IPS-NIHi11 (cell line): Measurements from ENCODE around the gene PPOX.

Experiments used
- DNase-seq: peaks from one replicate; pipeline ENCODE4 v3.0.0; 2012; ENCODE audit warnings: mixed read lengths, low spot score

The PPOX gene

DNA sequence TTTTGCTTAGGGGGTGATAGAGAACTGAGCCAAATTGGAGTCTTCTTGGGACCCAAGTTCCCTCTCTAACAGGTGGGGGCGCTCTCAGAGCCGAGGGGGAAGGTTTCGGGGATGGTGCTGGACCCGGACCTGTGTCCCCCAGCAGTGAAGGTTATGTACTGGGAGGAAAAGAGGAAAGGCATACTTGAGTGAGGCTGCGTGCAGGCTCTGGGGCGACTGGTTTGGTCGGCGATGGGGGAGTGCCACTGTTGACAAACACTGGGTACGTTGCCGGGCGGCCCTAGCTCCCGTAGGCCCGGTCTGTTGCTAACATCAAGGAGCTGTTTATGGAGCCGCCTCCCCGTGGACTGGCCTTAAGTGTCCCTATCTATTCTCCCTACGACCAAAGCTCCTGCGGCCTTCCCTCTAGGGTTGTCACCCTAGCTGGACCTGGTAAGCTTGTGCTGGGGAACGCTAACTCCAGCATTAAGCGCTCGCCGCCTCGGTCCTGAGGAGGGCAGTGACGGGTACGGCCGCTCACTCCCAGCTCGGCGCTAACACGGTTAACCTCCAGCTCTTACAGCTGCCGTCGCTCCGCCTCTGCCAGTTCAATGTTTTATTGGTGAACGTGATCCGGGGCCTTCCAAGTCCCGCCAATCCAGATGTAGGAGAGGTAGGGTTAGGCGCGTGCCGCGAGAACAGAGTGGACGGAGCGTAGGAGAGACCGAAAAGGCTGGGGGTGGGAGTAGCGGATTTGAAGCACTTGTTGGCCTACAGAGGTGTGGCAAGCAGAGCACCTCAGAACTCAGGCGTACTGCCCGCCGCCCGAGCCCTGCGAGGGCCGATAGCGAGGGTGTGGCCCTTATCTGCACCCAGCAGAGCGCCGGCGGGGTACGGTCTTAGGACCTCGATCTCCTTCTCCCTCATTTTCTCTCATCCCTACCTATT lies at the start of gene PPOX:
Gene PPOX, plus strand, starts transcription at position 685 of the 927 bp plus-strand sequence. CDS start 422 bp downstream, outside the sequence.
- DNase-seq, result peak; percentile 92

GRCh38 chr1:161117759-161118581 lies 48.3 kb upstream of the PPOX start, which contains the start of the genes NIT1 and PFDN2:
Gene NIT1 (plus strand): TSS chr1:161118105. CDS start chr1:161118177, 72 bp downstream.
Gene PFDN2 (minus strand): TSS chr1:161118037. CDS start chr1:161118026, 11 bp downstream.
- DNase-seq, result peak; percentile 94

- DNase-seq, result peak; percentile 64
These were observed 46.9 kb upstream of the PPOX start for GRCh38 chr1:161119092-161119903.

DNA sequence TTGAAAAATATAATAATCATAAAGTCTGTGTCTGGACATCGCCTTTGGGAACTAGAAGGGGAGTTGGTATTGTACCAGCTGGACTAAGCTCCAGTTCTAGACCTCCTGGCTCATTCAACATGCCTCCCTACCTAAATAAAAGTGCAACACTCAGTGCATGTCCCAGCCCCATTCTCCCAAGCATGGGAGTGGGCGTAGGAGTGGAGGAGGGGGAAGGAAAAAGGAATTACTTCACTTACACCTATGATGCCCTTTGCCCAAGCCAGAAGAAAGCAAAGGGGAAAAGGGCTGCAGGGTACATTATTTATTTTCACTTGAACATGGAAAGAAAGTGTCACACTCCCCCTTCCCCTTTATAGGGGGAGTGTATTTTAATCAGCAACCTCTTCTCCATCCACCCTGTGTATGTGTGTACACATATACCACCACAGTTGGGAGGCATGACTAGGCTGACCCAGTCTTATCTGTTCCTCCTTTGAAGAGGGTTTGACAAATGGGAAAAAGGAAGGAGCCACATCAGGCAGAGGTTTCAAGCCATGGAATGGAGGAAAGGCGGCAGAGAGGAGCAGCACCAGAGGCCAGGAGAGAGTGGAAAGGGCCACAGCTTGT lies 45.1 kb upstream of the PPOX start:
- no peak for DNase-seq

GRCh38 chr1:161121834-161122233 lies 44.4 kb upstream of the PPOX start:
- no peak for DNase-seq

- DNase-seq, result no peak
These were observed 43.3 kb upstream of the PPOX start for GRCh38 chr1:161122967-161123366.

DNA sequence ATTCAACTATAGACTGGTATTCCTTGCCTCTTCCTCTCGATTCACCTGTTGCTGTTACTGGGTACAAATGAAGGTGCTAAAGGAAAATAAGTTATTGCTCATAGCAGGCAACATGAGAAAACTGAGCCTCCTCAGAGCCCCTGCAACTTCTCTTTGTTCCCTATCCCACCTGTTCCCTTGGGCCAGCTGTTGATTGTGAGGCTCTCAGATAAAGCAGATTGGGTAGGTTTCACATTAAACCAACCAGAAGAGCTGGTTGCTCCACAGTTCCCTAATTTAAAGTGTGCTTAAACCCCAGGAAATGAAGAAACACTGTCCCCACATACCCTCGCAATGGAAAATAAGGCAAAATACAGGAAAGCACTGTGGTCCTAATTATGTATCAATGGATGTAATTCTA lies 38.6 kb upstream of the PPOX start:
- DNase-seq, result no peak

DNA sequence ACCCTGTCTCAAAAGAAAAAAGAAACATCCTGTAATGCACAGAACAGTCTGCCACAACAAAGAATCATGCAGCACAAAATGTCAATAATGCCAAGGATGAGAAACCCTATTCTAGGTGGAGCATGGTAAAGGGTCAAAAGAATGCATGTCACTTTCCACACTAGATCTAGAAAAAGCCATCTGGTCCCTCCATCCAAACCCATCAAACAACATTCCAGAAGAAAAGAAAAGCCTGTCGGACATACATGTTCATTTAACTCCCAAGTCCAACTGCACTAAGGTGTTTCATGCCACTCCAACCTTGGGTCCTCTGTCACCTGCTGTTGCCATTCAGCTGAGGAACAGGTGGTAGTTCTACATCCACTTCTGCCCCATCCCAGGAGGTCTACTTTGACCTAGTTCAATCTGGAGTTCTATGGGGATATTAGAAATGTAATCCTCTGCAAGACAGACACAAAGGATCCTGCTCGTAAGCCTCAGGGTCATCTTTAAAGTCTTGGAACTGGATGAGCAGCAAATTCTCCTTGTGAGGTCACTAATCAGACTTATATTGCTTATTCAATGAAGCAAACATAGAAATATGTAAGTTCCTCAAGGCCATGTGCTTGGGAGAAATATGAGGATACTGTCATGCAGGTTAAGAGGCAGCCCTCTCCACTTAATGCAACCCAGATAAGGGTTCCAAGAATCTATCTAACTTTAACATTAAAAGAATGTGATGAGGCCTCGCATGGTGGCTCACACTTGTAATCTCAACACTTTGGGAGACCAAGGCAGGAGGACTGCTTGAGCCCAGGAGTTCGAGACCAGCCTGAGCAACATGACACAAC lies 37.4 kb upstream of the PPOX start:
- no peak for DNase-seq

DNA sequence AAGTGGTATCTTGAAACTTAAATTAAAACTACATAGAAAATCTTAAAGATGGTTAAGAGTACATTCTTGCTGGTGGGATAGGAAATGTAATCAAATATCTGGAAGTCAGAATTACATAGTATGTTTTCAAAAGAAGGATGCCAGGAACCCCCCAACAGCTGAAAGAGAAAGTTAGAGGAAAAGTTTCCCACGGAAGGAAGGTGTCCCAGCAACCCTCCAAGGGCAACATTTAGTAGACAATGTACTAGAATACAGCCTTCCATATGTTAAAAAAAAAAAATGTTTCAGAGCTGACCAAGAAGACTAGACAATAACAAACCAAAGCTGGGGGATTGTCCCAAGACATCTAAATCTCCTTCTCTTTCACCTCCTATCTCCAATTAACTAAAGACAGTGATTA lies 36.0 kb upstream of the PPOX start:
- no peak for DNase-seq

DNA sequence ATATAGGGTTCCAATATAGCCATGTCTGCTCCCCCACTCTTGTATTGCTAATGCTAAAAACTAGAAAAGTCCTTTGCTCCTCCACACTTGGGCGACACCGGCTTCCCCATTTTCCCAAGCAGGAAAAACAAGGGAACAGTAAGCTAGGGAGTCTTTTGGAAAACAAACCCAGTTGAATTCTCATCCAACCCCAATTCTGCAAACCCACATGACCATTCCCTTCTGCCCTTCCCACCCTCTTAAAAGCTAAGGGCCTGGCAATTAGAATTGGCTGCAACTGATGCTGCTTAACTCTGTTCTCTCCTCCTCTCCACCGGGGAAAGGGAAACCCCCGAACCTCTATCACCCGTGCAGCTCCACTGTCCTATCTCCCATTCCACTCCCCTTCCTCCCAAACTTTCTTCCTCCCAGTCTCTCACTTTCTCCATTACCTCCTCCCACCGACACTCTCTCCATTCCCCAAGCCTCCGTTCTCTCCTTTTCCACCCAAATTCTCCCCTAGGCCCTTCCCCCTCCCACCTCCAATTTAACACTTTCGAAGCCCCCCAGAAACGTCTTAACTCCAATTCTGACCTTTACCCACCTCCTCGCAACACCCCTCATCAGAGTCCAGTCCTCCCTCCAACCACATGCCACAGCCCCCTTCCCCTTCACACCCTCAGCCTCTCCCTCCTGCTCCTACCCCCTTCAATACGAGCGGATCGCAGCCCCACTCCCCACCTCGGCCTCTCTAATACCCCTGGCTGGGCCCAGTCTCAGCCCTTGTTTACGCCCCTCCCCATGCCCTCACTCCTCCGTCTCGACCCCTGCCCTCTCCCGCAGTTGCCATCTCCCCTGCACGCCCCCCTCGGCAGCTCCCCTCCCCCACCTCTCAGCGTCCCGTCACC lies 34.5 kb upstream of the PPOX start:
- DNase-seq, result peak; percentile 12

- peak; percentile 92 for DNase-seq
These were observed 33.6 kb upstream of the PPOX start, which contains the start of gene DEDD for GRCh38 chr1:161132410-161133219. Gene DEDD (minus strand): TSS chr1:161132667. CDS start chr1:161124462, 8,205 bp downstream.

- DNase-seq, result peak; percentile 11
These were observed 32.9 kb upstream of the PPOX start for GRCh38 chr1:161133220-161133740.

GRCh38 chr1:161137881-161138280 lies 28.3 kb upstream of the PPOX start:
- DNase-seq, result no peak

- DNase-seq, result no peak
These were observed 27.8 kb upstream of the PPOX start for GRCh38 chr1:161138431-161138830.

DNA sequence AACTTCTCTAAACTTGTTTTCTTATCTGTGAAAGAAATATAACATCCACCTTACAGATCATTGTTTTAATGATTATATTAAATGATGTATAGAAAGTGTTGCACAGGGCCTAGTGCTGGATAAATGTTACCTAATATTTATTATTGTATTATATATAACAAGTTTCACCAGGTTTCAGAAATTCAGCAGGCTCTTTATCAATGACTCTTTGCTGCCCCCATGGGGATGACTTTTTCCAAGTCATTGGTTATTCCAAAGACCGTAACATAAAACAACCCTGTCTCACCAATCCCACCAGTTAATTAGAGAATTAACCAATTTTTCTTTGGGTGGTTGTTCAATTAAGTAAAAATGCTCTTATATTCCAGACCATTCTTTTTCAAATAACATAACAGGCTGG lies 26.5 kb upstream of the PPOX start:
- peak; percentile 23 for DNase-seq

DNA sequence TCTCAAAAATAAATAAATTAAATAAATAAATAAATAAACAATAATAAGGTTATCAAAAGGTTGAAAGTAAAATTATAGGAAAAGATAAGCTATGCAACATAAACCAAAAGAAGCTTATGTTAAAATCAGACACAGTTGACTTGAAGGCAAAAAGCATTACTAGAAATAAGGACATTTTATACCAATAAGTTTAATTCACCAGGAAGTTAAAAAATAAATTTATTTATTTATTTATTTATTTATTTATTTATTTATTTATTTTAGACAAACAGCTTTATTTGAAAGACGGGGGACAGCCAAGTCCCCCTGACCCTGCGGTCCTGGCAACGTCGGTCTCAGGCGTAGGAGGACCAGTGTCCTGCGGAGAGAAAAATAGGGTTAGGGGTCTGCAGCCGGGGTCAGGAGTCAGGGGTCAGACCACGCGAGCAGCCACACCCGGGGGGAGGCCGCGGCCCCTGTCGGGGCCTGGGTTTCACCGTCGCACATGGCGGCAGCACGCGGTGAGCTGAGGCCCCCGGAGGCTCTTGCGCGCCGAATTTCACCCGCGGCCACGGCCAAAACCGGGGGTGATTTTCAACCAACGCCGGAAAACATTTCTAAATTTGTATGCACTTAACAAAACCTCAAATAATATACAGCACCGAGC lies 25.3 kb upstream of the PPOX start:
- DNase-seq, result no peak

- no peak for DNase-seq
These were observed 20.4 kb upstream of the PPOX start for GRCh38 chr1:161145832-161146231.

GRCh38 chr1:161153176-161153575 lies 13.1 kb upstream of the PPOX start:
- no peak for DNase-seq
